ENCODE measurements around the gene CDCA8.
A peak's percentile ranks its signal among the peaks of the same experiment; 100 is the strongest.
"Not testable (repeated sequence)": the region's sequence is repeated elsewhere in the genome, so short reads cannot be mapped to it uniquely, and the experiment has no call there.

CDCA8 gene

DNA sequence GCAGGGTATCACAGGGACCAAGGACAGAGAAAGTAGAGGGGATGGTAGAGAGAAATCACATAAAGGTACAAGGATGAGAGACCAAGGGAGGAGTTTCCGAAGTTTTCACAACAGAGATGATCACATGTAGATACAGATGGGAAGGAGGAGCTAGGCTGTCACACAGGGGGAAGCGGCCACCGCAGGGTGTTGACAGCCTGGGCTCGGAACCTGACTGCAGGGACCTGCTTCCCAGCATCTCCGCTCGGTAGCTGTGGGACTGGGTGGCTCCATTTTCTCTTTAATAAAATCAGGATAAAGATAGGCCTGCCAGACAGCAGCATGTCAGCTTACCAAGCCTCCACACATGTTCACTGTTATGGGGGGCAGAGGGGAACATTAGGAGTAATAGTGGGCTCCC, 32.3 kb downstream of the CDCA8 start:
- H3K36me3 ChIP-seq (replicated peaks), result no peaks in the 10 kb centered on the region
- no peaks in the 10 kb centered on the region for H3K4me1 ChIP-seq
- no peak for DNase-seq (ENCODE audit: low spot score in 2 of 2)
- in situ Hi-C loops (cut with MboI; ENCODE audit: low sequenced_read_pairs), result no loop called here
- peaks cover 7% of the 10 kb centered on the region for H3K27me3 ChIP-seq (ENCODE audit: low read depth)
- no peaks in the 10 kb centered on the region for H3K9me3 ChIP-seq
- no peak overlapping the region for H3K4me3 ChIP-seq

GRCh38 chr1:37725851-37726613, 33.7 kb downstream of the CDCA8 start:
- Histone ChIP-seq H3K4me1 (no peaks in the 10 kb centered on the region), H3K9me3 (no peaks in the 10 kb centered on the region), H3K4me3 (no peak overlapping the region), H3K27me3 (ENCODE audit: low read depth) (peaks cover 11% of the 10 kb centered on the region), H3K36me3 (replicated peaks) (no peaks in the 10 kb centered on the region)
- in situ Hi-C loops (cut with MboI; ENCODE audit: low sequenced_read_pairs), result no loop called here
- DNase-seq (ENCODE audit: low spot score in 2 of 2), result no peak

- H3K4me1 ChIP-seq, result no peaks in the 10 kb centered on the region
- H3K27me3 ChIP-seq (ENCODE audit: low read depth), result peaks cover 11% of the 10 kb centered on the region
- no peak overlapping the region for H3K4me3 ChIP-seq
- no peaks in the 10 kb centered on the region for H3K36me3 ChIP-seq (replicated peaks)
- DNase-seq (ENCODE audit: low spot score in 2 of 2), result no peak
- H3K9me3 ChIP-seq, result no peaks in the 10 kb centered on the region
- in situ Hi-C loops (cut with MboI; ENCODE audit: low sequenced_read_pairs), result no loop called here
Measured at GRCh38 chr1:37726751-37727585, 34.7 kb downstream of the CDCA8 start.

GRCh38 chr1:37728416-37728815, 36.1 kb downstream of the CDCA8 start:
- Histone ChIP-seq H3K4me1 (no peaks in the 10 kb centered on the region), H3K36me3 (replicated peaks) (no peaks in the 10 kb centered on the region), H3K27me3 (ENCODE audit: low read depth) (peaks cover 11% of the 10 kb centered on the region), H3K9me3 (no peaks in the 10 kb centered on the region), H3K4me3 (no peak overlapping the region)
- no peak for DNase-seq (ENCODE audit: low spot score in 2 of 2)
- in situ Hi-C loops (cut with MboI; ENCODE audit: low sequenced_read_pairs), result no loop called here

- peaks cover 11% of the 10 kb centered on the region for H3K27me3 ChIP-seq (ENCODE audit: low read depth)
Measured at GRCh38 chr1:37730376-37730775, 38.1 kb downstream of the CDCA8 start.

GRCh38 chr1:37731312-37732019, 39.1 kb downstream of the CDCA8 start:
- H3K4me1 ChIP-seq, result no peaks in the 10 kb centered on the region
- peaks cover 11% of the 10 kb centered on the region for H3K27me3 ChIP-seq (ENCODE audit: low read depth)
- in situ Hi-C loops (cut with MboI; ENCODE audit: low sequenced_read_pairs), result no loop called here
- no peak for DNase-seq (ENCODE audit: low spot score in 2 of 2)
- H3K36me3 ChIP-seq (replicated peaks), result no peaks in the 10 kb centered on the region
- no peaks in the 10 kb centered on the region for H3K9me3 ChIP-seq
- no peak overlapping the region for H3K4me3 ChIP-seq

More at GRCh38 chr1:37730376-37730775, 38.1 kb downstream of the CDCA8 start:
- Histone ChIP-seq H3K4me1 (no peaks in the 10 kb centered on the region), H3K36me3 (replicated peaks) (no peaks in the 10 kb centered on the region), H3K4me3 (no peak overlapping the region), H3K9me3 (no peaks in the 10 kb centered on the region)
- in situ Hi-C loops (cut with MboI; ENCODE audit: low sequenced_read_pairs), result no loop called here
- no peak for DNase-seq (ENCODE audit: low spot score in 2 of 2)

DNA sequence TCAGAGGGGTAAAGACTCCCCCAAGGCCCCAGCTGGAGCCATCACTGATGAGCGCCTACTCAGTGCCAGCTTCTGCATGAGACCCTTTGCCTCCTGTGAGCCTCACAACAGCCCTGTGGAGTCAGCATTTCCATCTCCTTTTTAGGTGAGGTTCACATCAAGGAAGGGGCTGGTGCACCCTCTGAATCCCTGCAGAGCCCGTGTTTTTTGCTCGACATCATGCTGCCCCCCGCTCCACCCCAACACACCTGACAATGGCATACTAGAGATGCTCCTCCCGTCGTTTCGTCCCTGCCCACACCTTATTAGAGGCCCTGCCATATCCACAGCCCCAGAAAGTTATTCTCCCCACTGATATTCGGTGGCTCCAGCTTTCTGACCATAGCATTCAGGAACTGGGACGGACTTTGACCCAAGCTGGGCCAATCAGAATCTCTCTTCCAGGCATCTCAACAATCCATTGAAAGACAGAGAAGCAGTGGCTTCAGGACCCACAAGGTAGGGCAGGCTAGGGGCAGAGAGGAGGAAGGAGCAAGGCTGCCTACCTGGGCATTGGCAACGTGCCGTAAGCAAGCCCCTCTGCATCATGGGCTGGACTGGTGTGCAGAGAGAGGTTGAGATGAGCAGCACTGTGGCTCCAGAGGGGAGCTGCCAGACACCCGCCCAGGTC, 39.9 kb downstream of the CDCA8 start:
- Histone ChIP-seq H3K36me3 (replicated peaks) (no peaks in the 10 kb centered on the region), H3K27me3 (ENCODE audit: low read depth) (peaks cover 9% of the 10 kb centered on the region), H3K4me1 (no peaks in the 10 kb centered on the region), H3K9me3 (no peaks in the 10 kb centered on the region), H3K4me3 (no peak overlapping the region)
- DNase-seq (ENCODE audit: low spot score in 2 of 2), result no peak
- in situ Hi-C loops (cut with MboI; ENCODE audit: low sequenced_read_pairs), result no loop called here

DNA sequence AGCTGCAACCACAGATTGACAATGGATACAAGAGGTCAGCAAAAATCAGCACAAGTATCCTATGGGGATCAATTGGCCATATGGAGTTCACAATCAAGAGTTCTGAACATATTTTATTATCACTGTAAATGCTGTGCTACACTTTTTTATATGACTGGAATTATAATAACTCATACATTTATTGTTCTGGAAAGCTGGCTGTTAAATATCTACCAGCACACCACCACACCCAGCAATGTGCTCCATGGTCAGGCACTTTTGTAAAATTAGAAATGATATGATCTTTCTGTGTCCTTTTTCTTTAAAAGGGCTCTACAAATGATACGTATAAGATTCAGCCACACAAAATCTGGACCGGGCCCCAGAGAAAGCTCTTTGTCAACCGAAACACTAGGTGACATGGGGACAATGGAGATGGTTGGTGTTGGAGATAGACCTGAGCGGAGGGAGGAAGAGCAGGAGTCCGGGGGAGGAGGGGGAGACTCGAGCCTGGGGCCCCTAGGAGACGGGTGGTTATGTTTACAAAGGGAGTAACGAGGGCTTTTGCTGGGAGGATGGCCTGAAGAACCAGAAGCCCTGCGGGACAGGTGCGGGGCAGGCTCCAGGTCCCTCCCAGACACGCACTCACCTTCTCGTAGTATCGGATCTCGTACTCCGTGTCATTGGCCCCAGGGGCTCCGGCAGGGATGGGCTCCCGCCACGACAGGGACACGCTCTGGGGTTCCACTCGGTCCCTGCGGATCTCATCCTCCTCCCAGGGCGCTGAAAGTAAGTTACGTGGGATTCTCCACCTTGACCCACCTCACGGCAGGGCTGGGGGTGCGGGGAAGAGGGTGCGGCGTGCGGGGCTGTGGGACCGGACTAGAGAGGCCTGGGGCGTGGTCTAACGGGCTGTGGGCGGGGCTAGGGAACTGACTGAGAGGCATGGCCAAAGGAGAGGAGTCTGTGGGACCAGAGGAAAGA, 42.6 kb downstream of the CDCA8 start:
- Histone ChIP-seq H3K4me3 (no peak overlapping the region), H3K9me3 (no peaks in the 10 kb centered on the region), H3K4me1 (no peaks in the 10 kb centered on the region), H3K36me3 (replicated peaks) (no peaks in the 10 kb centered on the region), H3K27me3 (ENCODE audit: low read depth) (peaks cover 1% of the 10 kb centered on the region)
- DNase-seq (ENCODE audit: low spot score in 2 of 2), result peak in 1 of 2 experiments; percentile 44
- in situ Hi-C loops (cut with MboI; ENCODE audit: low sequenced_read_pairs), result no loop called here

DNA sequence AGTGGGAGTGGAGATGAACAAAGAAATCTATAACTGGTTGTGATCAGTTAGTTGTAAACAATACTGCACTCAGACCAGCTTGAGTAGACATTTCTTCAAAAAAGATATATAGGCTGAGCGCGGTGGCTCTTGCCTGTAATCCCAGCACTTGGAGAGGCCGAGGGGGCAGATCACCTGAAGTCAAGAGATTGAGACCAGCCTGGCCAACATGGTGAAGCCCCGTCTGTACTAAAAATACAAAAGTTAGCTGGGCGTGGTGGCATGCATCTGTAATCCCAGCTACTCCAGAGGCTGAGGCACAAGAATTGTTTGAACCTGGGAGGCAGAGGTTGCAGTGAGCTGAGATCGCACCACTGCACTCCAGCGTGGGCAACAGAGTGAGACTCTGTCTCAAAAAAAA, 45.7 kb downstream of the CDCA8 start:
- DNase-seq (ENCODE audit: low spot score in 2 of 2); H3K36me3 ChIP-seq (replicated peaks); H3K27me3 ChIP-seq (ENCODE audit: low read depth); in situ Hi-C loops (cut with MboI; ENCODE audit: low sequenced_read_pairs); H3K9me3 ChIP-seq; H3K4me3 ChIP-seq; H3K4me1 ChIP-seq: not testable (repeated sequence)

DNA sequence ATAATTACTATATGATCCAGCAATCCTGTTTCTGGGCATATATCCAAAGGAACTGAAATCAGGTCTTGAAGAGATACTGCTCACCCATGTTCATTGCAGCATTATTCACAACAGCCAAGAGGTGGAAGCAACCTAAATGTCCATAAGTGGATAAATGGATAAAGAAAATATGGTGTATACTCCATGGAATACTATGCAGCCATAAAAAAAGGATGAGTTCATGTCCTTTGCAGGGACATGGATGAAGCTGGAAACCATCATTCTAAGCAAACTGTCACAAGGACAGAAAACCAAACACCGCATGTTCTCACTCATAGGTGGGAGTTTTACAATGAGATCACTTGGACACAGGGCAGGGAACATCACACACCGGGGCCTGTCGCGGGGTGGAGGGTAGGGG, 46.3 kb downstream of the CDCA8 start:
- H3K4me1 ChIP-seq; in situ Hi-C loops (cut with MboI; ENCODE audit: low sequenced_read_pairs); H3K36me3 ChIP-seq (replicated peaks); H3K27me3 ChIP-seq (ENCODE audit: low read depth); H3K4me3 ChIP-seq; DNase-seq (ENCODE audit: low spot score in 2 of 2); H3K9me3 ChIP-seq: not testable (repeated sequence)

GRCh38 chr1:37739222-37739621, 46.9 kb downstream of the CDCA8 start:
- no peak overlapping the region for H3K4me3 ChIP-seq
- H3K4me1 ChIP-seq, result no peaks in the 10 kb centered on the region
- no peak for DNase-seq (ENCODE audit: low spot score in 2 of 2)
- no peaks in the 10 kb centered on the region for H3K36me3 ChIP-seq (replicated peaks)
- H3K27me3 ChIP-seq (ENCODE audit: low read depth), result peaks cover 5% of the 10 kb centered on the region
- in situ Hi-C loops (cut with MboI; ENCODE audit: low sequenced_read_pairs), result no loop called here
- no peaks in the 10 kb centered on the region for H3K9me3 ChIP-seq

GRCh38 chr1:37741130-37741529, 48.8 kb downstream of the CDCA8 start:
- no peaks in the 10 kb centered on the region for H3K36me3 ChIP-seq (replicated peaks)
- no peaks in the 10 kb centered on the region for H3K4me1 ChIP-seq
- DNase-seq (ENCODE audit: low spot score in 2 of 2), result no peak
- no peaks in the 10 kb centered on the region for H3K9me3 ChIP-seq
- in situ Hi-C loops (cut with MboI; ENCODE audit: low sequenced_read_pairs), result no loop called here
- H3K27me3 ChIP-seq (ENCODE audit: low read depth), result peaks cover 5% of the 10 kb centered on the region
- no peak overlapping the region for H3K4me3 ChIP-seq

GRCh38 chr1:37741662-37742061, 49.3 kb downstream of the CDCA8 start:
- no peaks in the 10 kb centered on the region for H3K36me3 ChIP-seq (replicated peaks)
- no peaks in the 10 kb centered on the region for H3K4me1 ChIP-seq
- no peak overlapping the region for H3K4me3 ChIP-seq
- H3K27me3 ChIP-seq (ENCODE audit: low read depth), result peaks cover 5% of the 10 kb centered on the region
- DNase-seq (ENCODE audit: low spot score in 2 of 2), result no peak
- H3K9me3 ChIP-seq, result no peaks in the 10 kb centered on the region
- in situ Hi-C loops (cut with MboI; ENCODE audit: low sequenced_read_pairs), result no loop called here

All from HAP-1 (cell line).